A549 (cell line): ENCODE data around the gene IFITM1. TPM values are rescaled to one million over a fixed set of nuclear protein-coding genes. Genes with fewer than 3 reads are reported as not detected.
"Not testable (repeated sequence)": the region's sequence is repeated elsewhere in the genome, so short reads cannot be mapped to it uniquely, and the experiment has no call there.

Experiments used
- ATAC-seq, 2 experiments: fragments of 200-7000 bp in 1 of 2; fragments of >200 bp in 1 of 2; cut with Nextera tagmentation in 1 of 2; cut with Tn5 transposase in 1 of 2; 3 replicates each; pipeline versions ENCODE4 v1.8.0 to v1.9.1; 2018 to 2020; ENCODE audit warnings: mild to moderate bottlenecking in 1 of 2, moderate library complexity in 1 of 2
- CTCF ChIA-PET: fragments of 300-600 bp; sonication (Branson Sonifier 250); formaldehyde crosslinking; extraction: SDS; loops from one replicate; lab custom pipeline; 2021; ENCODE audit warnings: antibody characterized with exemption, inconsistent platforms; lab: Yijun Ruan, JAX
- POLR2A ChIA-PET: fragments of 350-600 bp; formaldehyde crosslinking; extraction: SDS; loops from one replicate; lab custom pipeline; 2021; ENCODE audit warnings: antibody characterized with exemption, inconsistent platforms; lab: Yijun Ruan, JAX
- DNase-seq, 2 experiments: peaks; one replicate each; pipeline versions ENCODE4 v3.0.0 to v3.0.0-alpha.2; 2011 to 2016; ENCODE audit warnings: low read depth in 1 of 2, low spot score in 1 of 2
- FAIRE-seq: peaks from 2 replicates; lab custom pipeline; 2011; peaks lifted over from hg19 to GRCh38; lab: Jason Lieb, UNC
- H3K27ac ChIP-seq, 2 experiments: fragments of >200 bp; sonication (Bioruptor Twin); formaldehyde crosslinking; 3 replicates each; pipeline ENCODE4 v1.5.1; 2016 to 2017
- H3K4me1 ChIP-seq: fragments of >200 bp; sonication (Bioruptor Twin); formaldehyde crosslinking; 3 replicates; pipeline ENCODE4 v1.6.1; 2016
- H3K4me2 ChIP-seq: fragments of >200 bp; sonication (Bioruptor Twin); formaldehyde crosslinking; 3 replicates; pipeline ENCODE4 v1.6.1; 2016
- H3K4me3 ChIP-seq: fragments of >200 bp; sonication (Bioruptor Twin); formaldehyde crosslinking; 3 replicates; pipeline ENCODE4 v1.5.1; 2016
- H3K9me3 ChIP-seq: fragments of >200 bp; sonication (Bioruptor Twin); formaldehyde crosslinking; 3 replicates; pipeline ENCODE4 v1.6.1; 2016
- CHD2 ChIP-seq: fragments of 150-350 bp; IDR thresholded peaks from 2 replicates; pipeline ENCODE4 v1.6.1; 2014; ENCODE audit warnings: low read length; ENCODE audit not compliant: partially characterized antibody
- E2F6 ChIP-seq: IDR thresholded peaks from 2 replicates; pipeline ENCODE4 v1.6.1; 2012; ENCODE audit warnings: low read depth, borderline replicate concordance
- MYC ChIP-seq: IDR thresholded peaks from 2 replicates; pipeline ENCODE4 v1.6.1; 2012; ENCODE audit warnings: mild to moderate bottlenecking, inconsistent platforms, low read length, improper control_type of control experiment, borderline replicate concordance
- NPAS2 ChIP-seq: fragments of 250-450 bp; sonication (Bioruptor Pico); IDR thresholded peaks from 2 replicates; pipeline ENCODE4 v1.8.0; 2022; ENCODE audit warnings: mild to moderate bottlenecking, moderate library complexity, borderline replicate concordance
- PBX3 ChIP-seq: IDR thresholded peaks from 2 replicates; pipeline ENCODE4 v1.6.1; 2012
- RARB ChIP-seq: fragments of 250-450 bp; sonication (Bioruptor Pico); IDR thresholded peaks from 2 replicates; pipeline ENCODE4 v1.8.0; 2021; ENCODE audit warnings: mild to moderate bottlenecking, moderate library complexity
- RNF2 ChIP-seq: fragments of 200-600 bp; sonication (generic); IDR thresholded peaks from 2 replicates; pipeline ENCODE4 v1.6.1; 2016; ENCODE audit warnings: low read depth, mild to moderate bottlenecking, antibody characterized with exemption, moderate library complexity, borderline replicate concordance
- ZC3H11A ChIP-seq: fragments of 450-650 bp; IDR thresholded peaks from 2 replicates; pipeline ENCODE4 v1.6.1; 2014; ENCODE audit warnings: antibody characterized with exemption, mild to moderate bottlenecking
- ZSCAN20 ChIP-seq: fragments of 250-450 bp; sonication (Bioruptor Pico); IDR thresholded peaks from 2 replicates; pipeline ENCODE4 v1.8.0; 2022; ENCODE audit warnings: mild to moderate bottlenecking, moderate library complexity
- WGBS: methylation state at CpG from one replicate; pipeline ENCODE4 v1.1.6; 2017; ENCODE audit errors: missing lambda C conversion rate; 5-methylcytosine and 5-hydroxymethylcytosine counted together
- polyA plus RNA-seq, 4 experiments: library from polyadenylated mRNA; depleted of rRNA in 3 of 4; stranded (reverse); fragments of >200 nt; fragmentation: RNase III in 1 of 4; extraction: RNeasy Plus Mini Kit Qiagen cat#74134 plus additional on column Dnase treatment in 1 of 4; gene quantifications; 2 replicates in 3 of 4; 3 replicates in 1 of 4; pipeline ENCODE4 v1.2.3, GENCODE V29; 2011 to 2017
- TF ChIP-seq, protein P1 (sequence below): fragments of 450-650 bp; IDR thresholded peaks from 2 replicates; pipeline ENCODE4 v1.6.1; 2014; ENCODE audit warnings: antibody characterized with exemption

IFITM1 gene
- polyA plus RNA-seq, 2 of the 4 experiments (the other 2 are of a cell fraction) = 0.14 to 1.7 TPM

DNA sequence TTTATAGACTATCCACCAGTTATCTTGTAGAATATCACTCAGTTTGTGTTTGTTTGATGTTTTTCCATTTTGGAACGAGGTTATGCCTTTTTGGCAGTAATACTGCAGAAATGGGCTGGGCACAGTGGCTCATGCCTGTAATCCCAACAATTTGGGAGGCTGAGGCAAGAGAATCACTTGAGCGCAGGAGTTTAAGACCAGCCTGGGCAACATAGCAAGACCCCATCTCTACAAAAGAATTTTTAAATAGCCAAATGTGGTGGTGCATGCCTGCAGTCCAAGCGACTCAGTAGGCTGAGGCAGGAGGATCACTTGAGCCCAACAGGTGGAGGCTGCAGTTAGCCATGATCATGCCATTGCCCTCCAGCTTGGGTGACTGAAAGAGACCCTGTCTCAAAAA is 32.7 kb downstream of the IFITM1 start (continued):
- TF ChIP-seq NPAS2 (CRISPR knock-in tag) (no peak), PBX3 (no peak)

DNA sequence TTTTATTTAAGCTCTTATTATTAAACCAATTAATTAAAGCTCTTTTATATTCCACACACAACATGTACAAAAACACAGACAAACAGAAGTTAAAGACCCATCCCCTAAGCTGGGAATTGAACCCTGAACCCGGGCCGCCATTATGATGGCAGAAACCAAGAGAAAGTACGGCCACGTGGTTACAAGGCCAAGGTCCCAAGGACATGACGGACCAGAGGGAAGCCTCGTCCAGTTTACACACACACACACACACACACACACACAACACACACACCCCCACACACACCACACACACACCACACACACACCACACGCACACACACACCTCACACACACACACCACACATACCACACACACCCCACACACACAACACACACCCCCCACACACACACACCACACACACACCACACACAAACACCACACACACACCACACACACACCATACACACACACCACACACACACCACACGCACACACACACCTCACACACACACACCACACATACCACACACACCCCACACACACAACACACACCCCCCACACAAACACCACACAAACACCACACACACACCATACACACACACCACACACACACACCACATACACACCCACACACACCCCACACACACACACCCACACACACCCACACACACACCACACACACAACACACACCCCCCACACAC is 35.6 kb downstream of the IFITM1 start:
- H3K4me2 ChIP-seq, ATAC-seq, H3K4me1 ChIP-seq, FAIRE-seq, POLR2A ChIA-PET, H3K9me3 ChIP-seq, H3K27ac ChIP-seq, H3K4me3 ChIP-seq, DNase-seq: not testable (repeated sequence)
- CTCF ChIA-PET = interaction anchor here (0.8 to 1.7 kb wide), 3 partner anchors 16 to 79 kb away, joined by 3 to 6 read pairs (median 3); no protein-coding TSS in a partner anchor
- WGBS = 77% methylated on average over 7 of the region's 8 CpGs

DNA sequence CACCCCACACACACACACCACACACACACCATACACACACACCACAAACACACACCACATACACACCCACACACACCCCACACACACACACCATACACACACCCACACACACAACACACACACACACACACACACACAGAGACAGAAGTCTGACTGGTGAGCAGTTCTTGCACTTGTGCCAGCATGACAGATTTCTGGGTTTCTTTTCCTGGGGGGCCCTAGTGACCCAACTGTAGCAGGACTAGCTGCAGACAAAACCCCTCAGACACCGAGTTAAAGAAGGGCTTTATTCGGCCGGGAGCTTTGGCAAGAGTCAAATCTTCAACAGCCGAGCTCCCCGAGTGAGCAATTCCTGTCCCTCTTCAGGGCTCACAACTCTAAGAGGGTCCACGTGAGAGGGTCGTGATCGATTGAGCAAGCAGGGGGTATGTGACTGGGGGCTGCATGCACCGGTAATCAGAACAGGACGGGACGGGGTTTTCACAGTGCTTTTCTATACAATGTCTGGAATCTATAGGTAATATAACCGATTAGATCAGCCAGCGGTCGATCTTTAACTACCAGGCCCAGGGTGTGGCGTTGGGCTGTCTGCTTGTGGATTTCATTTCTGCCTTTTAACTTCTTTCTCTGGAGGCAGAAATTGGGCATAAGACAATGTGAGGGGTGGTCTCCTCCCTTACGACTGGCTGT is 36.3 kb downstream of the IFITM1 start:
- POLR2A ChIA-PET, CTCF ChIA-PET, H3K4me3 ChIP-seq, ATAC-seq, H3K4me2 ChIP-seq, FAIRE-seq, H3K9me3 ChIP-seq, DNase-seq: not testable (repeated sequence)
- WGBS = 87% methylated on average over 15 of the region's 16 CpGs
- peak overlapping the region in 1 of 2 experiments; percentile 10; a peak in 1 of 6 replicates for H3K27ac ChIP-seq
- peaks cover 15% of the 10 kb centered on the region for H3K4me1 ChIP-seq

DNA sequence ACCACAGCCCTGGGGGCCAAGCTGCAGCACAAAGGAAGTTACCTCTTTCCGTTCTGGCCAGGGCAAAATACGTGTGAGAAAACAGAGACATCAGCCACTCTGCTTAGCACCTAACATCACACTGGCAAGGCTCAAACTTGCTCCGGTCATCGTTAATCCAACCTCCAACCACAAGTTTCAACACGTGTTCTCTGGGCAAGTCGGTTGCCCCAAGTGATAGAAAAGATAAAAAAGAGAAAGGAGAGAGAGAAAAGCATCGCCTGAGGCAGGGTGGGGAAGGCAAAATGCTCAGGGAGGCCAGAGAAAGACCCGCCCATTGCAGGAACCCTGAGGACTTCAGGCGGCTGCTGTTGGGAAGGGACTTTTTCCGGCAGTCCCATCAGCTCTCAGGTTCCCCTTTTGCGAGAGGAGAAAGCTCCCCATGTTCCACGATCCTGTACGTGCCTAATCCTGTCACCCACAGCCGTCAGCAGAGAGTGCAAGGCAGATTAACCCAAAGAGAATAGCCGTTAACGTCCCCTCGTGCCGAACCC is 36.9 kb downstream of the IFITM1 start:
- 80% methylated on average over 18 of the region's 18 CpGs for WGBS
- no peak for FAIRE-seq
- ATAC-seq = no peak
- DNase-seq = no peak
- peak overlapping the region in 1 of 2 experiments; percentile 10; a peak in 1 of 6 replicates for H3K27ac ChIP-seq
- peaks cover 21% of the 10 kb centered on the region for H3K4me1 ChIP-seq
- no peaks in the 10 kb centered on the region for H3K9me3 ChIP-seq
- no peak overlapping the region for H3K4me3 ChIP-seq
- H3K4me2 ChIP-seq = no peak overlapping the region
- ChIA-PET CTCF (no interaction called here), POLR2A (no interaction called here)
- TF ChIP-seq CHD2 = no peak
- no peak for TF ChIP-seq MYC
- no peak for TF ChIP-seq RNF2
- no peak for TF ChIP-seq ZSCAN20 (CRISPR knock-in tag)
- TF ChIP-seq, protein P1, sequence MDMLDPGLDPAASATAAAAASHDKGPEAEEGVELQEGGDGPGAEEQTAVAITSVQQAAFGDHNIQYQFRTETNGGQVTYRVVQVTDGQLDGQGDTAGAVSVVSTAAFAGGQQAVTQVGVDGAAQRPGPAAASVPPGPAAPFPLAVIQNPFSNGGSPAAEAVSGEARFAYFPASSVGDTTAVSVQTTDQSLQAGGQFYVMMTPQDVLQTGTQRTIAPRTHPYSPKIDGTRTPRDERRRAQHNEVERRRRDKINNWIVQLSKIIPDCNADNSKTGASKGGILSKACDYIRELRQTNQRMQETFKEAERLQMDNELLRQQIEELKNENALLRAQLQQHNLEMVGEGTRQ = no peak
- no peak for TF ChIP-seq RARB (CRISPR knock-in tag)

DNA sequence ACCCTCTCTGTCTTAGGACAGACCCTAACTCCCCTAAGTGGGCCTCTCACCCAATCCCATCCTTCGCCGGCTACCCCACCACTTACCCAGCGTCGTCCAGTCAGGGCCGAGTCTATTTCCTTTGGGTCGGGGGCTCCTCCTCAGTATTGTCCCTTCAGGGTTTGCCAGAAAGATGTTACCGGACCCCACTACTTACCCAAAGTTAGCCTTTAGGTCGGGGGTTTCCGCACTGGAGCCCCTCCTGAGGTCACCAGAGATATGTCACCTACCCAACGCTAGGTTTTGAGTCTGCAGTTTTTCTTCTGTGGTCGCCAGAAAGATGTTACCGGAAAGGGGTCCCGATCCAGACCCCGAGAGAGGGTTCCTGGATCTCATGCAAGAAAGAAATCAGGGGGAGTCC is 37.6 kb downstream of the IFITM1 start:
- no peak for DNase-seq
- 92% methylated on average over 14 of the region's 14 CpGs for WGBS
- no peak for FAIRE-seq
- ChIA-PET CTCF (interaction anchor here (2.4 kb wide), 1 partner anchor 46 kb away, joined by 12 read pairs; no protein-coding TSS in a partner anchor), POLR2A (no interaction called here)
- ATAC-seq = no peak
- H3K9me3 ChIP-seq = no peaks in the 10 kb centered on the region
- TF ChIP-seq ZC3H11A (no peak), E2F6 (no peak)
- peaks cover 21% of the 10 kb centered on the region for H3K4me1 ChIP-seq
- no peak overlapping the region for H3K4me2 ChIP-seq
- no peak overlapping the region for H3K4me3 ChIP-seq
- no peak overlapping the region; a peak in 1 of 6 replicates for H3K27ac ChIP-seq
